HG02884 (cell line): ENCODE results near the gene CREB5.
"Not testable (repeated sequence)": the region's sequence is repeated elsewhere in the genome, so short reads cannot be mapped to it uniquely, and the experiment has no call there.

Source experiments
- ATAC-seq: cut with Tn5 transposase; IDR thresholded peaks from one replicate; pipeline ENCODE4 v1.9.1; 2021; ENCODE audit warnings: mild to moderate bottlenecking, moderate library complexity; ENCODE audit not compliant: unreplicated experiment

CREB5 gene

DNA sequence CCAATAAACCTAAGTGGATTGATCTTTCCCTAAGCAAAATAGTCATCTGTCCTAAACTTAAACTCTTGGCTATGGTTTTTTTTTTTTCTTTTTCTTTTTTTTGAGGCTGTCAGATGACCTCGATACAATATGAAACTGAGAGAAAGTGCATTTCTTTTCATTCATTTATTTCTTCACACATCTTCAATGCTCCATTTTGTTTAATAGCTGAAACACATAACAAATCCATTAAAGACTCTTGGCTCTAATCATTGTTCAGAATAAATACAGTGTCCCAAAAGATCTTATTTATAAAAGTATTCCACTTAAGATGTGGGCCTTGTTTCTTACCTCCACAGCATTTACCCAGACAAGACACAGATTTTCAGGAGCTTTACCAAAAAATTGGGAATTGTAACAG is 350.3 kb downstream of the CREB5 start:
- no peak for ATAC-seq

DNA sequence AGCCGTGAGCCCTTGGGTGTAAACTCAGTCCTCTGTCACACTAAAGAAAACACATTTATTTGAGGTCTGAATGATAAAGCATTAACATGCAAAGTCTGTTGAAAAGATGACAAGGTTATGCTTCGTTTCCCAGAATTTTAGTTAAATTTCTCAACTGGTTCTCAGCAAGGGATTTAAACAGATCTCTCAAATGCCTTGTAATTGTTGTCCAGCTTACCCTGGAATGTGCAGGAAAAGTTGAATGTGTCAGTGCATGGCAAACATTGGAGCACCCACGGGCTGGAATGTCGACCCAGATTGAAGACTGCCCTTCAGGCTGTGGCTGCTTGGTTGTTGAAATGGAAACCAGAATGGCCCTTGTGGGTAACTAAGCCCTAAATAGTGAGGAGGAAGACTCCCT is 354.0 kb downstream of the CREB5 start:
- ATAC-seq: no peak

DNA sequence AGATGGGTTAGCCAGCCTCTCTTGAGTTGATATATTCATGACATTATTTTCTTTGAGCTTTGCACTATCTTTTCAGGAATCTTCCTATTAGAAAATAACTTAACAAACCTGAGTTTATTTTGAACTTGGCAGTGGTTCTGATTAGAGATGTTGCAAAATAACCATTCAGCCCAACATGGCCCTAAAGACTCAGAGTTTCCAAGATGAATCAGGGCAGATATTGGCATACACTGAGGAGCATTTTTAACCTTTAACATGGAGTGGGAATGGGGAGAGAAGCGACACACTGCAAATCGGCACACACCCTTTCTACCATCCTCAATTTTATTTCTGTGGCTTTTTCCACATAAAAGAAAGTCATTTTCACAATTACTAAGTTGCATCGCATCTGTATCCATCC is 355.0 kb downstream of the CREB5 start:
- ATAC-seq: no peak

DNA sequence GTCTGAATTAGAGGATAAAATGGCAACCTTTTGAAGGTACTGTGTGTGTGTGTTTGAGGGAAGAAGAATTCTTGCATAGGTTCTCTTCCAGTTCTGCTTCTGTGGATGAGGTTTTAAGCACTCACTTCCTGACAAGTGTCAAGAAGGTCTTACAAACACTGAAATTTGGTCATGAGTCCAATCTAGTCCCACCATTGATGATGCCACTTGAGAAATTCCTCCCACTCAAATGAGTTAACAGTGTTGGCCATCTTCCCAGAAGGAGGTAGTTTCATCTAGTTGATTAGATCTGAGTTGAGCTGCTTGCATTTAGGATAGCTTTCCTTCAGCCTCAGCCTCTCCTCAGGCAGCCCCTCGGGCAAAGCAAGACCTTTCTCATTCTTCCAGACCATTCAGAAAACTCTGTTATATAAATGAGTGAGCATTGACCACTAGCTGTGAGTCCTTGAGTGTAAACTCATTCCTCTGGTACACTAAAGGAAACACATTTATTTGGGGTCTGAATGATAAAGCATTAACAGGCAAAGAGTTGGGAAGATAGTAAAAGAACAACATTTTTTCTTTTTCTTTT is 356.3 kb downstream of the CREB5 start:
- ATAC-seq: no peak

DNA sequence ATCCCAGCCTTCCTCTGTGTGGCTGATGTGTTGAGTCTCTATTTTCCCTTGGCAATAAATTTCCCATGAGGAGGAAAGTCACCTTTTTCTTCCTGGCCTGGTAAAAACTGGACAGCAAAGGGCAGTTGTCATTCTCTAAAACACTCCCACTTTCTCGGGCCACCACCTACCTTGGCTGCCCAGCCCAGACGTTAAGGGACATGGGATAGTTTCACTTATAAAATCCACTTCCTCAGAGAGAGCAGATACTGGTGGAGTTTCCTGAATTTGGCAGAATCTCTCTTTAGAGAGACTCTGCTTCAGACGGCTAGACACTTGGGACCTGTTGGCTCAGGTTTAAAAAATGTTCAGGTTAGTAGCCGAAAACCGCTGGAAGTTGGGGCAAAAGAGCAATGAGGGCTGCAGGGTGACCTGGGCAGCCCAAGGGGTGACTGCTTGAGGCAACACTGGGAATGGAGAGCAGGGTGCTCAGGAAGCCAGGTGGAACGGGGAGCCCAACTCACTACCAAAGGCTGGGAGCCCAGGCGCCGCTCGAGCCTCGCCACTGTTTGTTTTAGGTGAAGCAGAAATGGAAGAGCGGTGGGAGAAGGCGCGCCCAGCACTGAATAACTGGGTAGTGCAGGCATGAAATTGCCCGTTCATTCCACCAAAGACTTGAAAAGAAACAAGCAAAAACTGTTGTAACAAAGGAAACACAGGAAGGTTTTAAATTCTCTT is 359.7 kb downstream of the CREB5 start:
- ATAC-seq: no peak

DNA sequence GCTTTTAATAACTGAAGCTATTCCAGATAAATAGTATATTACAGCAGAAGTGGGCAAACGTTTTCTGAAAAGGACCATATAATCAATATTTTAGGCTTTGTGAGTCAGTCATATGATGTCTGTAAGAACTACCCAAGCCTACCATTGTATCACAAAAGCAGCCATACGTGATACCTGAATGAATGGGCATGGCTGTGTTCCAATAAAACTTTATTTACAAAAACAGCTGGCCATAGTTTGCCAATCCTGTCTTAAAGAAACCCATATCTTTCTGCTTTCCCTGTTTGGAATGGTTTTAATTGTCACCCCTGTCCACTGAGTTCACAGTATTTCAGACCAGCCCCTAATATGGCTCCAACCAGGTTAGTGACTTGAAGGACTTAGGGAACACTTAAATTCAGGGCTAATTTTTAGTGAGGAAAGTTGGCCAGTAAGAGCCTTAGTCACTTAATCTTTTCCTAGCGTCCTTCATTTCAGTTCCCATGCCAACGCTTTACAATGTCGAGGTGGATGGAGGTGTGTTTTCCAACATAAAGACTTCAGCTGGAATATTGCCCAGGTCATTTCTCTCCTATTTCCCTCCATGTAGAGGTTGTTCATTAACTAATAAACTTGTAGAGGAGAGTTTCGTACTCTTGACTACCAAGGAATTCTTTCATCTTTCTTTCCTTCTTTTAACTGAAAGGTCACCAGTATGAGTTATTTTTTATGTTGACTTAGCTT is 361.3 kb downstream of the CREB5 start:
- ATAC-seq: no peak

DNA sequence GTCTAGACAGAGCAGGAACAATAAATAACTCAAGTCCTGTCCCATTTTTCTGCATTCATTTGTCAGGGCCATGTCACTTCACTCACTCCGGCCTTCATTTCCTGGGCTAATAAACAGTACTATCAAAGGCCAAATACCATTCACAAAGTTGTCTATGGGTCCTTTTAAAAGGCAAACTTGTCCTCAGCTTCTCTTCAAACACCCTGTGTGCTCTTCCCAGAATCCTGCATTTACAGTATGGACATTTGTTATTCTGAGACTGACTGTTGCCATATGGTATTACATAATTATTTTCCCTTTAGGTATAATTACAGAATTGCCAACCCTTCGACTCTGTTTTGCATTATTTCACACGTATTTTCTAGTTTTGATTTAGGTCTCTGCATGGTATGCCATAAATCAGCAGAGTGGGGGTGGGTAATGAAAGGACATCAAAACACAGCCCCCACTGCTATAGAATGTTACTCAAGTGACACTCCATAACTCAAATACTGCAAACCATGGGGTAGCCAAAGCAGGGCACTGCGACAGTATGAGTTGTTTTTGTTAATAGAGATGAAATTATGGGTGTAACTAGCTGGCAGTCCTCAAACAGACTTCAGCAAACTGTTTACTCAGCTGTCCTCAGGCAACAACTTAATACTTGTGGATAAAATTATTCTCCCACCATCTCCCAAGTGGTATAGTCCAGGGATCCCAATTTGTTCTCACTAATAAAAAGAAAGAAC is 362.1 kb downstream of the CREB5 start:
- ATAC-seq: no peak

DNA sequence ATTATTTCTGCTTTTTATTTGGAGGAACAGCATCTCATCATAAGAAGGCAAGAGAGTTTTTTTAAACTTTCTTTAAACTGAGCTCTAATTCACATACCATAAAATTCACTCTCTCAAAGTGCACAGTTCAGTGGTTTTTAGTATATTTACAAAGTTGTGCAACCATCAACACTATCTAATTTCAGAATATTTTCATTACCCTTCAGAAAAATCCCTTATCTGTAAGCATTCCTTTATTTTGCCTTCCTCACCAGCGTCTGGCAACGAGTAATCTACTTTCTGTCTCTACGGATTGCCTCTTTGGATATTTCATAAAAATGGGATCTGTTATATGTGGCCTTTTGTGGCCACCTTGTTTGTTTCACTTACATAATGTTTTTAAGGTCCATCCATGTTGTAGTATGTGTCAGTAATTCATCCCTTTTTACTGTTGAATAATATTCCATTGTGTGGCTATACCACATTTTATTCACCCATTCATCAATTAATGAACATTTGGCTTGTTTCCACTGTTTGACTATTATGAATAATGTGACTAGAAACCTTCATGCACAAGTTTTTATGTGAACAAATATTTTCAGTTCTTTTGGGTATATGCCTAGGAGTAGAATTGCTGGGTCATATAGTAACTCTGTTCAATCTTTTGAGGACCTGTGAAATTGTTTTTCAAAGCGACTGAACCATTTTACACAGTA is 364.3 kb downstream of the CREB5 start:
- ATAC-seq: no peak

DNA sequence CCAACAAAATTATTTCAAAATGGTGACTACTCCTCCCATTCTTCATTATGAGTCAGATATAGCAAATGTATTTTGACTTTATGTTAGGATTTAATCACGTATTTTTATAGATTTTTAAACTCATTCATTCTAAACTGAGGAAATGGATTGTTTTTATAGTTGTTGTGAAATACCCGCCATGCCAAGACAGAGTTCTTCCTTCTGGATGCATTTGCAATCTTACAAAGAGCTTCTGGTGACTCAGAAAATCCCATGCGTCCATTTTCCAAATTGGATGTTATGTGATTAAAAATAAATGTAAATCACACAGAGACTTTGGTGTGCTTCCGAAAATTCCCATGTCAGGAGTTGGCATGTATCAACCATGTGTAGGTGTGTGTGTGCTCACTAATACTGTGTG is 366.5 kb downstream of the CREB5 start:
- no peak for ATAC-seq

DNA sequence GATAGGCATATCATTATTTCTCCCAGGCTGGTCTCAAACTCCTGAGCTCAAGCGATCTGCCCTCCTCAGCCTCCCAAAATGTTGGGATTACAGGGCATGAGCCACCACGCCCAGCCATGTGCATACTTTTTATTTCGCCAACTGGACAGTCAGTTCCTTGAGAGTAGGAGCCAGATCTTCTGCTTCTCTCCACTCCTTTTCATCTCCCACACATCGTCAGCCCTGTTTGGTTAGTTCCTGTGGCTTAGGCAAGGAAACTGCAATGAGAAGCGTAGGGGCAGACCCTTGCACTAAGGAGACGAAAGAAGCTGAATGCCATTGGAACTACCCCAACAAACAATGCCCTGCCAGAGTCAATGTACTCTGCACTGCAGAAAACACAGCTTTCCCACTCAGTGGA is 367.6 kb downstream of the CREB5 start:
- ATAC-seq: no peak

DNA sequence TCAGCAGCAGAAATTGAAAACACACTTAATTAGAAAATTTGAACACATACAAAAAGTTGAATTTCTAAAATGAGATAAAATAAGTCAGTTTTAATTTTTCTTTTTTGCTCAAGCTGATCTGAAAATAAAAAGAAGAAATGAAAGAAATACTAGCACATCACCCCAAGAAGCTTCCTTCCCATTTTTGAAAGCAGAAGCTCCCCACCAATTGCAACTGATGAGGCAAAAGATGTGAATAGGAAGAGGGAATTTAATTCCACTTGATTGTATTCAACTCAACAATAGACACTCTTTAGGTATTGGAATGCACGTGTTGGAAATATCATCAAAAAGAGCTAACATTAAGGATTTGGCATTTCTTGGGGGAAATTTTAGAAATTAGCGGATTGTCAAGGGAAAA is 370.0 kb downstream of the CREB5 start:
- no peak for ATAC-seq

DNA sequence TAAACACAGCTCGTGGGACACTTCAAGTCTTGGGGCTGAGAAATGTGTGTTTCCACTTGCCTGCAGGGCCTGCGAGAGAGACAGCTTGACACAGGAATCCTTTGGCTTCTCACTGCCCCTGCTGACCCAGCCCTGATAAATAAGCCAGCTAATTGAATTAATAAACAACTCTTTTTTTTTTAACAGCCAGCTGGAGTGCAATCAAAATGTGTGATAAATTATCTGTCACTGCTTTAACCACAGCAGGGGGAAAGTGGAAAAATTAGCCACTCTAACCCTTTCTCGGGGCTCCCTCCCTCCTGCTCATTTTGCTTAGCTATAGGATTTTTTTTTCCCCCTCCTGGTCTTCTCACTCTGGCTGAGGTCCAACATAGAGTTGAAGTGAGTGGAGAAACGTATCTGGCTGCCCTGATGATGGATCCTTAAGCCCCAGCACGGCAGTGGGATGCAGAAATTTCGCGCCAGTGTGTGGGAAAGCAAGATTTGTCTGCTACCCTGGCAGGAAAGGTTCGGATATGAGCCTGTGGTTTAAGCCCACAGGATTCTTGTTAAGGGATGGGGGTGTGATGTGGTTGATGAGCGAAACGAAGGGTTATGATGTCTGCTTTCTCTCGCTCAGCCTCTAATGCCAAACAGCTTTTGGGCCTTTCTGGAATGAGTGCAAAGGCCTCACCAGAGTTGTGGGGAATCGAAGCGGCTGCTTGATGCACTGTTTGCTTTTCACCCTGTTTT is 372.0 kb downstream of the CREB5 start:
- ATAC-seq: no peak

DNA sequence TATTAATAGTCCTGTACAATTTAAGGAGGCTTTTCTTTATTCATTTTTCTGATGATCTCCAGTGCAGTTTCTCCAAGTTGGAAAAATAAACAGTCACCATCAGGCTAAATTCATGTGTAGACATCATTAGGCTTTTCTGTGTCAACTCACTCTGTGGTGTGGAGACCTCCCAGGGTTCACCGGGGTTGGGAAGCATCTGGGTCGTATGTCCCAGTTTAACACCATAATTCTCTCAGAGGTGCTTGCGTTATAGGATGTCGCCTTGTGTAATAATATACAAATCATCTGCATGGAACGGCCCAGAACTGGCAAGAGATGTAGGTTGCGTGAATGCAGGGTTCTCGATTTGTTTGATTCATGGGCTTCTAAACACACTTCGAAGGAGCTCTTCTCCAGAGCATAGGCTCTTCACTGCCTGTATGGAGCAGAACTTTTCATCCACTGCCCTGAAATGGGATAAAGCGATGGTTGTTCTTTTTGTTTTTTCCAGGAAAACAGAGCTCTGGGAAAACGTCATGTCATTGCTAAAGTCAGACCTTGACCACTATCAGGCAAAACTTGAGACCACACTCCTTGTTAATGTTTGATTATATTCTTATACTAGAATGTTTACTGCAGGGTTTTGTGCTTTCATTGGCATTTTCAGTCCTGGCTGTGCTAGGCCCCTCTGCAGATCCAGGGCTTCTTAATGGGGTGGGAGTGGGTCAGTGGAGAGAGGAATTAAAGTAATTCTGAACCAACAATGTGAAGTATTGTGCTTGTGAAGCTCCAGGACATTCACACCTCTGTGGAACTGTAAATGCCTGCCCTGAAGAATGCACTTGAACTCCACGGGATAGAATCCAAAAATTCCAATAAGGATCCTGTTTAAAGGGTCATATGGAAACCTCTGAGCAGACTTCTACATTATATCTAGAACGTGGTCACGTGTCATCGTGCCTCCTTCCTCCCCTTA is 373.0 kb downstream of the CREB5 start:
- no peak for ATAC-seq

DNA sequence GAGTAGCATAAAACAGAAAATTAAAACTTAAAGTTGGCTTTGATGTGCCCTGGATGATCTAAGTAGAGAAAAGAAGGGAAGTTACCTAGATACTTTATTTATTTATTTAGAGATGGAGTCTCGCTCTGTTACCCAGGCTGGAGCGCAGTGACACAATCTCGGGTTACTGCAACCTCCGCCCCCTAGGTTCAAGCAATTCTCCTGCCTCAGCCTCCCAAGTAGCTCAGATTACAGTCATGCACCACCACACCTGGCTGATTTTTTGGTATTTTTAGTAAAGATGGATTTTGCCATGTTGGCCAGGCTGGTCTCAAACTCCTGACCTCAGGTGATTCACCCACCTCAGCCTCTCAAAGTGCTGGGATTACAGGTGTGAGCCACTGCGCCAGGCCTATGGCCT is 373.8 kb downstream of the CREB5 start:
- ATAC-seq: not testable (repeated sequence)

DNA sequence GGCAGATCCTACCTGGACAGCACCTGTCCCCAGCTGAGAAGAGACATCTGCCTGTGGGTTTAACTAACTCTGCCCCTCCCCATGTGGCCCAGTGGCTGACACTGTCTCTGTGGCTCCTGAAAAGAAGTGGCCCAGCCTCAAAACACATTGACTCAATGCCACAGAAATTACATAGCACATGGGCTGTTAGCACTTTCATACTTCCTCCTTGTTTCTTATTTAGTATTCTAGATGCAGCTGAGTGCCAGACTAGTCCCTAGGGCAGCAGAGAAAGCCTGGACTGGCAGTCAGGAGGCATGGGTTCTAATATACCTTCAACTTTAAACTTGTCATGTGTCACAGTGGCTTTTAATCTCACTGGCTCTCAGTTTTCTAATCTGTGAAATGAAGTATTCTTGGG is 374.8 kb downstream of the CREB5 start:
- ATAC-seq: no peak

DNA sequence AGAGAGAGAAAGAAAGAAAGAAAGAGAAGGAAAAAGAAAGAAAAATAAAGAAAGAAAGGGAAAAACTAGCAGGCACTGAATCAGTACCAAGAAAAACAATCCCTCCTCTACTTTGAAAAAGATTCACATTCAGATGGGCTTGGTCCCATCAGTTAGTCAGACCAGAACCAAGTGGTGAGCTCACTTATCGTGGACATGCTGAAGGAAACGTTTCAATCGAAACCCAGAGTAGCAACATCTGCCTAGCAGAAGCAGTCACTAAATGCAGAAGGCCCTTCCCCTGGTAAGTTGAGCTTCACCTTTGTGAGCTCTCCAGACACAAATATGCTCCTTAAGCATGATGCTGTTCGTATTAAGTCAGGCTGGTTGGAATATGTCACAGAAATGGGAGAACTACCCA is 378.1 kb downstream of the CREB5 start:
- ATAC-seq: no peak

DNA sequence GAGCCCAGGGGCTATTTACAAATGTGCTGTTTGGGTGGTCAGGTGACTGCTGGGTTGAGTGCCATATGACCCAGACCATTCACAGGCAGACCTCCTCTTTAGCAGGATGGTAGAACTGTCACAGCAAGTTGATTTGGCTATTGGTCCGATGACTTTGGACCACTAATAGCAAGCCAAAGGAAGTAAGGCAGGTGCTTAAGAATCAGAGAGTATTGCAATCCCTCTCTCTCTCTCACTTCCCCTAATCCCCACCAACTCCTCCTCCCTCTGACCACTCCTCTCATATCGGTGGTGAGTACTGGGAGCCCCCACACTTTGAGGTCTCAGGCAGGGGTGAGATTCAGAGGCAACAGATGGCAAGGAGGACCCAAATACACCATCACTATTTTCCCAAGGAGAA is 380.5 kb downstream of the CREB5 start:
- ATAC-seq: no peak

DNA sequence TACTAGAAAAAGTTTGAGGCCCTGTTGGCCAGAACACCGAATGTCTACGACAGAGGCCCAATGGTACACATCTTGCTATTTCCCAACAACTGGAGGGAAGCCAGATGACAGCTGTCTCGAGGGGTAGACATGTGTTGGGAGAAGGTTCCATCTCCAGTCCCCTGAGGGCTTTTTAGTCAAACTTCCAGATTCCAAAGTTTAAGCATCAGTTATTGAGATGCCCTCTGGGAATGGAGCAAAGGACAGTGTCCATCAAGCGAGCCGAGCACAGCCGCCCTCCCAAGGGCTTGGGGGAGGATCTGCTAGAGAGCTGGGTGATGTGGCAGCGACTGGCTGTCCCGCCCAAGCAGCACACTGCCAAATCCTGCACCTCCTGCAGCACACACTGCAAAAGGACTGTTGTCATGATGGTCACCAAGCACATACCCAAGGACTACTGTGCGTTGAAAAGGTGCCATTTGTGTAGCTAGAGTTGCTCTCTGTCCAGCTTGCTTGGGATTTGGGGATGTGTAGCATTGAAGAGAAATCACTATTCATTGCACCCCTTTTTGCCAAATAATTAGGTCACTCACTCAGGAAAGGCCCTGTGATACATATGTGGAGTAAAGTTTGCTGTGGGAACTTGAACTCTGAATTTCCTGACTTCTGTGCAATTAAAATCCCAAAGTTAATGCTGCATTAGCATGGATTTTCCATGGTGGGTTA is 381.2 kb downstream of the CREB5 start:
- ATAC-seq: no peak

DNA sequence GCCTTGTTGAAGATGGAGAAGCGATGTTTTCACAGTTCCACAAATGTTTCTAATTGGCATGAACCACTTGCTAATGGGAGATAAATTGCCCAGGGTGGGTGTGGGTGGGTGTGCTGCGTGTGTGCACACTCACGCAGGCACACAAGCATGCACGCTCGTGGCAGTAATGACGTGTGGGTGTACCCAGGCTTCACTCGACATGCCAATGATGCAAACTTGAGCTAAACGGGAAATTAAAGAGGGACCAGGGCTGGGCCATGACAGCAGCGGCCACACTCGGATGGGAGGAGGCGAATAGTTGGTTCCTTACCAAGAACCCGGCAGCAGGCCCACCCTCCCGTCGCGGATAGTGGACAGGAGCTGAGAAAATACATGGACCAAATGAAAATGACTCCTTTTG is 386.0 kb downstream of the CREB5 start:
- ATAC-seq: no peak
